Measurements from ENCODE around the gene NFIB. TPM values are rescaled to one million over a fixed set of nuclear protein-coding genes. Genes with fewer than 3 reads are reported as not detected.

The NFIB gene
- total RNA-seq, 1 experiment from 2014 or later, result 12.5 TPM

DNA sequence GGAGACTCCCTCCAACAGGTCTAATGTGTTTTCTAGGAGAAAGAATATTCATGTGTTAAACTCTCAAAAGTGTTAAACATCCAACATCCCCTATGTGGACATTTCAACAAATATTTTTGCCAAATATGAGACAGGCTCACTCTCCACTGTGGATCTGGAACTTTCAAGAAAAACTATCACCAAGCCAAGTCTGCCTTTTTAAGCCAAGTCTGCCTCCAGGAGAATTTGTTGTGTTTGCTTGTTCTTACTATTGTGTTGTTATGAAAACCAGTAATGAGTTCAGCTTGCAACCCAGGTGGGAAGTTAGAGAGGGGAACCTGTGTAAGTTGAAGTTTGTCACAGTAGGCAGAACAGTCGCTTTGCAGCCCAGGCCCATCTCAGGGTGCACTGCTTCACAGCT lies 228.1 kb downstream of the NFIB start:
- no peaks in the 10 kb centered on the region for H3K27me3 Mint-ChIP-seq (ENCODE audit: low read depth)
- TF ChIP-seq NFE2L1 (CRISPR knock-in tag; IDR thresholded peaks at IDR 0.05), result no peak
- TF ChIP-seq ZBTB21 (CRISPR knock-in tag; IDR thresholded peaks at IDR 0.05; ENCODE audit: borderline replicate concordance), result no peak
- TF ChIP-seq RORB (CRISPR knock-in tag; IDR thresholded peaks at IDR 0.05), result no peak
- TF ChIP-seq, protein P1, sequence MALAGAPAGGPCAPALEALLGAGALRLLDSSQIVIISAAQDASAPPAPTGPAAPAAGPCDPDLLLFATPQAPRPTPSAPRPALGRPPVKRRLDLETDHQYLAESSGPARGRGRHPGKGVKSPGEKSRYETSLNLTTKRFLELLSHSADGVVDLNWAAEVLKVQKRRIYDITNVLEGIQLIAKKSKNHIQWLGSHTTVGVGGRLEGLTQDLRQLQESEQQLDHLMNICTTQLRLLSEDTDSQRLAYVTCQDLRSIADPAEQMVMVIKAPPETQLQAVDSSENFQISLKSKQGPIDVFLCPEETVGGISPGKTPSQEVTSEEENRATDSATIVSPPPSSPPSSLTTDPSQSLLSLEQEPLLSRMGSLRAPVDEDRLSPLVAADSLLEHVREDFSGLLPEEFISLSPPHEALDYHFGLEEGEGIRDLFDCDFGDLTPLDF (CRISPR knock-in tag; IDR thresholded peaks at IDR 0.05), result no peak
- TF ChIP-seq, protein P2, sequence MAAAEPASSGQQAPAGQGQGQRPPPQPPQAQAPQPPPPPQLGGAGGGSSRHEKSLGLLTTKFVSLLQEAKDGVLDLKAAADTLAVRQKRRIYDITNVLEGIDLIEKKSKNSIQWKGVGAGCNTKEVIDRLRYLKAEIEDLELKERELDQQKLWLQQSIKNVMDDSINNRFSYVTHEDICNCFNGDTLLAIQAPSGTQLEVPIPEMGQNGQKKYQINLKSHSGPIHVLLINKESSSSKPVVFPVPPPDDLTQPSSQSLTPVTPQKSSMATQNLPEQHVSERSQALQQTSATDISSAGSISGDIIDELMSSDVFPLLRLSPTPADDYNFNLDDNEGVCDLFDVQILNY (CRISPR knock-in tag; IDR thresholded peaks at IDR 0.05), result no peak
- no peak for TF ChIP-seq ZNF416 (CRISPR knock-in tag; IDR thresholded peaks at IDR 0.05)
- TF ChIP-seq SMAD3 (CRISPR knock-in tag; IDR thresholded peaks at IDR 0.05; ENCODE audit: borderline replicate concordance), result no peak
- TF ChIP-seq RELA (CRISPR knock-in tag; IDR thresholded peaks at IDR 0.05; ENCODE audit: borderline replicate concordance), result no peak
- TF ChIP-seq, protein P3, sequence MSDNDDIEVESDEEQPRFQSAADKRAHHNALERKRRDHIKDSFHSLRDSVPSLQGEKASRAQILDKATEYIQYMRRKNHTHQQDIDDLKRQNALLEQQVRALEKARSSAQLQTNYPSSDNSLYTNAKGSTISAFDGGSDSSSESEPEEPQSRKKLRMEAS (CRISPR knock-in tag; IDR thresholded peaks at IDR 0.05), result no peak
- no peak for TF ChIP-seq IRF2 (CRISPR knock-in tag; IDR thresholded peaks at IDR 0.05; ENCODE audit: borderline replicate concordance, low read depth)
- TF ChIP-seq ZNF263 (CRISPR knock-in tag; IDR thresholded peaks at IDR 0.05; ENCODE audit: low read depth), result no peak
- no peak for ATAC-seq
- no peak for DNase-seq (ENCODE audit: low spot score)
- POLR2A ChIA-PET, result no interaction called here
- no peaks in the 10 kb centered on the region for H3K9me3 Mint-ChIP-seq
- H3K4me1 Mint-ChIP-seq, result peaks cover 30% of the 10 kb centered on the region
- CTCF ChIA-PET, result no interaction called here
- H3K4me3 Mint-ChIP-seq, result no peak overlapping the region
- no peaks in the 10 kb centered on the region for H3K36me3 Mint-ChIP-seq
- H3K27ac Mint-ChIP-seq, result no peak overlapping the region; the same call in 1 of the 2 replicates

DNA sequence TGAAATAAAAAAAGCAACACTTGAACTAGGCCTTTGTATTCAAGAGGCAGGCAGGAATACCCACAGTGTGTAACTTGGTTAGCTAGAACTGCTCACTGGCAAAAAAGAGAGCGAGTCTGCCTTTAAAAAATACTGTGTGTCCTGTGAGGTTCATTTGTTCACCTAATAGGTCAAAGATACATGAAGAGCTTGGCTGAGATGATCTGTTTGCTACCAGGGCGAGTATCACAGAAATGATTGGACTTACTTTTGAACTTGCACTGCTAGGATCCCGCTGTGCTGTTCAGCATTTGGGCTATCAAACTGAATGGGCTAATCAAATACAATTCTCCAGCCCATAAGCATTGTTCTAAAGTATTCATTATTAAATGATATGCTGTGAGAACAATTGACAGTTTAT lies 229.1 kb downstream of the NFIB start:
- Mint-ChIP-seq H3K4me3 (no peak overlapping the region), H3K27ac (no peak overlapping the region), H3K27me3 (ENCODE audit: low read depth) (no peaks in the 10 kb centered on the region), H3K36me3 (no peaks in the 10 kb centered on the region), H3K4me1 (peaks cover 35% of the 10 kb centered on the region), H3K9me3 (no peaks in the 10 kb centered on the region)
- DNase-seq (ENCODE audit: low spot score) (no peak), ATAC-seq (no peak)
- ChIA-PET CTCF (no interaction called here), POLR2A (no interaction called here)
- TF ChIP-seq HMGXB4 (CRISPR knock-in tag; IDR thresholded peaks at IDR 0.05) (no peak), KAT7 (CRISPR knock-in tag; IDR thresholded peaks at IDR 0.05; ENCODE audit: borderline replicate concordance) (no peak), MXD4 (CRISPR knock-in tag; IDR thresholded peaks at IDR 0.05; ENCODE audit: borderline replicate concordance) (no peak), TCF7 (CRISPR knock-in tag; IDR thresholded peaks at IDR 0.05; ENCODE audit: low read depth) (no peak), SMAD4 (CRISPR knock-in tag; IDR thresholded peaks at IDR 0.05) (no peak), AFF4 (CRISPR knock-in tag; IDR thresholded peaks at IDR 0.05; ENCODE audit: borderline replicate concordance) (no peak), ZNF121 (CRISPR knock-in tag; IDR thresholded peaks at IDR 0.05) (no peak), ZNF232 (CRISPR knock-in tag; IDR thresholded peaks at IDR 0.05) (no peak), ZNF138 (CRISPR knock-in tag; conservative IDR thresholded peaks at IDR 0.05) (no peak), TEAD1 (CRISPR knock-in tag; IDR thresholded peaks at IDR 0.05) (no peak)
- TF ChIP-seq, protein P2 (CRISPR knock-in tag; IDR thresholded peaks at IDR 0.05), result no peak
- TF ChIP-seq, protein P4, sequence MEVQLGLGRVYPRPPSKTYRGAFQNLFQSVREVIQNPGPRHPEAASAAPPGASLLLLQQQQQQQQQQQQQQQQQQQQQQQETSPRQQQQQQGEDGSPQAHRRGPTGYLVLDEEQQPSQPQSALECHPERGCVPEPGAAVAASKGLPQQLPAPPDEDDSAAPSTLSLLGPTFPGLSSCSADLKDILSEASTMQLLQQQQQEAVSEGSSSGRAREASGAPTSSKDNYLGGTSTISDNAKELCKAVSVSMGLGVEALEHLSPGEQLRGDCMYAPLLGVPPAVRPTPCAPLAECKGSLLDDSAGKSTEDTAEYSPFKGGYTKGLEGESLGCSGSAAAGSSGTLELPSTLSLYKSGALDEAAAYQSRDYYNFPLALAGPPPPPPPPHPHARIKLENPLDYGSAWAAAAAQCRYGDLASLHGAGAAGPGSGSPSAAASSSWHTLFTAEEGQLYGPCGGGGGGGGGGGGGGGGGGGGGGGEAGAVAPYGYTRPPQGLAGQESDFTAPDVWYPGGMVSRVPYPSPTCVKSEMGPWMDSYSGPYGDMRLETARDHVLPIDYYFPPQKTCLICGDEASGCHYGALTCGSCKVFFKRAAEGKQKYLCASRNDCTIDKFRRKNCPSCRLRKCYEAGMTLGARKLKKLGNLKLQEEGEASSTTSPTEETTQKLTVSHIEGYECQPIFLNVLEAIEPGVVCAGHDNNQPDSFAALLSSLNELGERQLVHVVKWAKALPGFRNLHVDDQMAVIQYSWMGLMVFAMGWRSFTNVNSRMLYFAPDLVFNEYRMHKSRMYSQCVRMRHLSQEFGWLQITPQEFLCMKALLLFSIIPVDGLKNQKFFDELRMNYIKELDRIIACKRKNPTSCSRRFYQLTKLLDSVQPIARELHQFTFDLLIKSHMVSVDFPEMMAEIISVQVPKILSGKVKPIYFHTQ (CRISPR knock-in tag; IDR thresholded peaks at IDR 0.05), result no peak
- TF ChIP-seq, protein P5, sequence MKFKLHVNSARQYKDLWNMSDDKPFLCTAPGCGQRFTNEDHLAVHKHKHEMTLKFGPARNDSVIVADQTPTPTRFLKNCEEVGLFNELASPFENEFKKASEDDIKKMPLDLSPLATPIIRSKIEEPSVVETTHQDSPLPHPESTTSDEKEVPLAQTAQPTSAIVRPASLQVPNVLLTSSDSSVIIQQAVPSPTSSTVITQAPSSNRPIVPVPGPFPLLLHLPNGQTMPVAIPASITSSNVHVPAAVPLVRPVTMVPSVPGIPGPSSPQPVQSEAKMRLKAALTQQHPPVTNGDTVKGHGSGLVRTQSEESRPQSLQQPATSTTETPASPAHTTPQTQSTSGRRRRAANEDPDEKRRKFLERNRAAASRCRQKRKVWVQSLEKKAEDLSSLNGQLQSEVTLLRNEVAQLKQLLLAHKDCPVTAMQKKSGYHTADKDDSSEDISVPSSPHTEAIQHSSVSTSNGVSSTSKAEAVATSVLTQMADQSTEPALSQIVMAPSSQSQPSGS (CRISPR knock-in tag; IDR thresholded peaks at IDR 0.05; ENCODE audit: borderline replicate concordance, low read depth), result no peak
